Thyroid gland (tissue), 4 donors: ENCODE measurements around the gene RPS6KC1.

Experiments
- POLR2A ChIP-seq, 2 donors: fragments of 450-650 bp; IDR thresholded peaks; one replicate each; pipeline ENCODE4 v1.6.1; 2017; ENCODE audit warnings: antibody characterized with exemption in 2 of 2, mild to moderate bottlenecking in 2 of 2, moderate library complexity in 1 of 2
- TF ChIP-seq, protein P1 (sequence below), 6 experiments: fragments of 200-600 bp in 3 of 6; fragments of 450-650 bp in 3 of 6; sonication (generic) in 3 of 6; IDR thresholded peaks; one replicate each; pipeline ENCODE4 v1.5.1; 2016 to 2019; ENCODE audit warnings: antibody characterized with exemption in 6 of 6, mild to moderate bottlenecking in 2 of 6, inconsistent platforms in 1 of 6, moderate library complexity in 1 of 6

GRCh38 chr1:213162338-213162737 is 111.3 kb downstream of the RPS6KC1 start:
- TF ChIP-seq, protein P1, sequence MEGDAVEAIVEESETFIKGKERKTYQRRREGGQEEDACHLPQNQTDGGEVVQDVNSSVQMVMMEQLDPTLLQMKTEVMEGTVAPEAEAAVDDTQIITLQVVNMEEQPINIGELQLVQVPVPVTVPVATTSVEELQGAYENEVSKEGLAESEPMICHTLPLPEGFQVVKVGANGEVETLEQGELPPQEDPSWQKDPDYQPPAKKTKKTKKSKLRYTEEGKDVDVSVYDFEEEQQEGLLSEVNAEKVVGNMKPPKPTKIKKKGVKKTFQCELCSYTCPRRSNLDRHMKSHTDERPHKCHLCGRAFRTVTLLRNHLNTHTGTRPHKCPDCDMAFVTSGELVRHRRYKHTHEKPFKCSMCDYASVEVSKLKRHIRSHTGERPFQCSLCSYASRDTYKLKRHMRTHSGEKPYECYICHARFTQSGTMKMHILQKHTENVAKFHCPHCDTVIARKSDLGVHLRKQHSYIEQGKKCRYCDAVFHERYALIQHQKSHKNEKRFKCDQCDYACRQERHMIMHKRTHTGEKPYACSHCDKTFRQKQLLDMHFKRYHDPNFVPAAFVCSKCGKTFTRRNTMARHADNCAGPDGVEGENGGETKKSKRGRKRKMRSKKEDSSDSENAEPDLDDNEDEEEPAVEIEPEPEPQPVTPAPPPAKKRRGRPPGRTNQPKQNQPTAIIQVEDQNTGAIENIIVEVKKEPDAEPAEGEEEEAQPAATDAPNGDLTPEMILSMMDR (IDR thresholded peaks at IDR 0.05) = no peak
- no peak for TF ChIP-seq POLR2A (IDR thresholded peaks at IDR 0.05)
